ENCODE results near the gene SP7.

DNA sequence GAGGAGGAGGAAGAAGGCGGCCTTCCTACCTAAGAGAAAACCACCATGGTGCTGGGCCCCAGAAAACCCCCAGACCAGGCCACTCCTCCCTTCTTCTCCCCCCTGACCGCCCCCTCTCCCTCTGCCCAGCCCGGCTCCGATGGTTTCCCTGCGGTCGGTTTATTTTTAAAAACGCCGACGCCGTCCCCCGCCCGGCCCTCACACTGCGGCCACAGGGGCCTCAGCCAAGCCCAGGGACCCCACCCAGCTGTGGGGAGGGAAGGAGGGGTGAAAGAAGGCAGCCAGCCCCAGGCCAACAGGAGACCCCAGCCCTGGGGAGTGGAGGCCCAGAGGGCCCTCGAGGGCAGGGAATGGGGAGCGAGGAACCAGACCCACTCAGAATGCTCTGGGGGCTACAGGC is 3.4 kb downstream of the SP7 start:
- TF ChIP-seq POLR2A (IDR thresholded peaks at IDR 0.05), result no peak
- TF ChIP-seq POLR2AphosphoS5 (IDR thresholded peaks at IDR 0.05), result no peak
- TF ChIP-seq, protein P1, sequence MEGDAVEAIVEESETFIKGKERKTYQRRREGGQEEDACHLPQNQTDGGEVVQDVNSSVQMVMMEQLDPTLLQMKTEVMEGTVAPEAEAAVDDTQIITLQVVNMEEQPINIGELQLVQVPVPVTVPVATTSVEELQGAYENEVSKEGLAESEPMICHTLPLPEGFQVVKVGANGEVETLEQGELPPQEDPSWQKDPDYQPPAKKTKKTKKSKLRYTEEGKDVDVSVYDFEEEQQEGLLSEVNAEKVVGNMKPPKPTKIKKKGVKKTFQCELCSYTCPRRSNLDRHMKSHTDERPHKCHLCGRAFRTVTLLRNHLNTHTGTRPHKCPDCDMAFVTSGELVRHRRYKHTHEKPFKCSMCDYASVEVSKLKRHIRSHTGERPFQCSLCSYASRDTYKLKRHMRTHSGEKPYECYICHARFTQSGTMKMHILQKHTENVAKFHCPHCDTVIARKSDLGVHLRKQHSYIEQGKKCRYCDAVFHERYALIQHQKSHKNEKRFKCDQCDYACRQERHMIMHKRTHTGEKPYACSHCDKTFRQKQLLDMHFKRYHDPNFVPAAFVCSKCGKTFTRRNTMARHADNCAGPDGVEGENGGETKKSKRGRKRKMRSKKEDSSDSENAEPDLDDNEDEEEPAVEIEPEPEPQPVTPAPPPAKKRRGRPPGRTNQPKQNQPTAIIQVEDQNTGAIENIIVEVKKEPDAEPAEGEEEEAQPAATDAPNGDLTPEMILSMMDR (IDR thresholded peaks at IDR 0.05), result no peak

Data from breast epithelium (tissue), 3 donors.